ENCODE data around the gene ECT2L. TPM values are rescaled to one million over a fixed set of nuclear protein-coding genes. Genes with fewer than 3 reads are reported as not detected.

ECT2L gene
- polyA plus RNA-seq, 1 experiment, result 0.01 TPM

DNA sequence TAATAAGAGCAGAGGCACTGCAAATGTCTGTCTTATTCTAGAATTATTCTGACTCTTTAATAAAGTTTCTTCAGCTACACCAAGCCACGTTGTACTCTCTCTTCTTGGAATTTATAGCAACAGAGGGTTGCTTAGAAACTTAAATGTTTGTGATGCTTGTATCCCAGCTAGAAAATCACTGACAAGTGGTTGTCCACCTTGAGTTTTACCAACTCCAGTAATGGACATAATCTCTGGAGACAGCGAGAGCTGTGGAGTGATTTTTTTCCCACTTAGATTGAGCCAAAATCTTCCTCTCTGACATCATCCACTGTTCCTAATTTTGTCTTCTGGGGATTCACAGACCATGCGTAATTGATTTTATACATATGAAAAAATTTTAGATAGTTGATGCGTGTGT, 8.0 kb downstream of the ECT2L start:
- H3K27me3 ChIP-seq (ENCODE audit: control insufficient read depth, insufficient read depth, low read length), result no peaks in the 10 kb centered on the region
- no peak for TF ChIP-seq CTCF (IDR thresholded peaks at IDR 0.05; ENCODE audit: low read depth, low read length)
- ChIA-PET CTCF (interaction anchor here (1.3 to 1.7 kb wide), 2 partner anchors 415 to 688 kb away, joined by 4 to 8 read pairs; no protein-coding TSS in a partner anchor), POLR2A (no interaction called here)
- no peaks in the 10 kb centered on the region for H3K9me3 ChIP-seq (ENCODE audit: control insufficient read depth, insufficient read depth, low read length)
- DNase-seq (ENCODE audit: low read depth, low spot score), result no peak
- no peak overlapping the region for H3K4me3 ChIP-seq (ENCODE audit: low read depth, low read length)
- H3K27ac ChIP-seq (ENCODE audit: low read depth, low read length), result no peak overlapping the region

- Histone ChIP-seq H3K9me3 (ENCODE audit: control insufficient read depth, insufficient read depth, low read length) (no peaks in the 10 kb centered on the region), H3K27me3 (ENCODE audit: control insufficient read depth, insufficient read depth, low read length) (no peaks in the 10 kb centered on the region), H3K4me3 (ENCODE audit: low read depth, low read length) (no peak overlapping the region), H3K27ac (ENCODE audit: low read depth, low read length) (no peak overlapping the region)
- POLR2A ChIA-PET, result interaction anchor here (0.6 to 0.7 kb wide), 2 partner anchors 181 to 531 kb away, joined by 3 to 5 read pairs; no protein-coding TSS in a partner anchor
- DNase-seq (ENCODE audit: low read depth, low spot score), result peak; percentile 60
- CTCF ChIA-PET, result interaction anchor here (0.5 to 1.7 kb wide), 3 partner anchors 9 to 81 kb away, joined by 3 to 7 read pairs (median 3); no protein-coding TSS in a partner anchor
- 0 out of 2 replicates have a peak, but pooled peaks have one; percentile 3 for TF ChIP-seq CTCF (IDR thresholded peaks at IDR 0.05; ENCODE audit: low read depth, low read length)
Measured at GRCh38 chr6:138805016-138805765, 9.3 kb downstream of the ECT2L start.

DNA sequence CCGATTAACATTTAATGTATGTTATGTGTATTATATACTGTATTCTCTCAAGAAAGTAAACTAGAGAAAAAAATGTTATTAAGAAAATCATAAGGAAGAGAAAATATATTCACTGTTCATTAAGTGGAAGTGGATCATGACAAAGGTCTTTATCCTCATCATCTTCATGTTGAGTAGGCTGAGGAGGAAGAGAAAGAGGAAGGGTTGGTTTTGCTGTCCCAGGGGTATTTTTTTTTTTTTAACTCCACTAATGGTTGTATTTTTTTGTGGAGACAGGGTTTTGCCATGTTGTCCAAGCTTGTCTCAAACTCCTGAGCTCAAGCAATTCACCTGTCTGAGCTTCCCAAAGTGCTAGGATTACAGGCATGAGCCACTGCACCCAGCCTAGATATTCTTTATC, 11.0 kb downstream of the ECT2L start:
- H3K4me3 ChIP-seq (ENCODE audit: low read depth, low read length), result no peak overlapping the region
- no peaks in the 10 kb centered on the region for H3K27me3 ChIP-seq (ENCODE audit: control insufficient read depth, insufficient read depth, low read length)
- H3K27ac ChIP-seq (ENCODE audit: low read depth, low read length), result no peak overlapping the region
- CTCF ChIA-PET, result no interaction called here
- no peaks in the 10 kb centered on the region for H3K9me3 ChIP-seq (ENCODE audit: control insufficient read depth, insufficient read depth, low read length)
- POLR2A ChIA-PET, result no interaction called here
- TF ChIP-seq CTCF (IDR thresholded peaks at IDR 0.05; ENCODE audit: low read depth, low read length), result no peak
- DNase-seq (ENCODE audit: low read depth, low spot score), result no peak

GRCh38 chr6:138809677-138810076, 13.8 kb downstream of the ECT2L start:
- no peak for DNase-seq (ENCODE audit: low read depth, low spot score)
- H3K27ac ChIP-seq (ENCODE audit: low read depth, low read length), result no peak overlapping the region
- TF ChIP-seq CTCF (IDR thresholded peaks at IDR 0.05; ENCODE audit: low read depth, low read length), result no peak
- no peaks in the 10 kb centered on the region for H3K27me3 ChIP-seq (ENCODE audit: control insufficient read depth, insufficient read depth, low read length)
- H3K9me3 ChIP-seq (ENCODE audit: control insufficient read depth, insufficient read depth, low read length), result no peaks in the 10 kb centered on the region
- CTCF ChIA-PET, result no interaction called here
- H3K4me3 ChIP-seq (ENCODE audit: low read depth, low read length), result no peak overlapping the region
- POLR2A ChIA-PET, result no interaction called here

- no peaks in the 10 kb centered on the region for H3K27me3 ChIP-seq (ENCODE audit: control insufficient read depth, insufficient read depth, low read length)
- ChIA-PET POLR2A (no interaction called here), CTCF (interaction anchor here (0.6 to 1.3 kb wide), 2 partner anchors 36 to 550 kb away, joined by 3 to 7 read pairs; no protein-coding TSS in a partner anchor)
- no peaks in the 10 kb centered on the region for H3K9me3 ChIP-seq (ENCODE audit: control insufficient read depth, insufficient read depth, low read length)
- DNase-seq (ENCODE audit: low read depth, low spot score), result no peak
- H3K4me3 ChIP-seq (ENCODE audit: low read depth, low read length), result no peak overlapping the region
- H3K27ac ChIP-seq (ENCODE audit: low read depth, low read length), result no peak overlapping the region
- TF ChIP-seq CTCF (IDR thresholded peaks at IDR 0.05; ENCODE audit: low read depth, low read length), result no peak
Measured at GRCh38 chr6:138811866-138812265, 16.0 kb downstream of the ECT2L start.
